Esophagus squamous epithelium (tissue), 4 donors: ENCODE measurements around the gene CDK16.

Experiments used
- POLR2A ChIP-seq, 4 donors: fragments of 450-650 bp; IDR thresholded peaks; one replicate each; pipeline ENCODE4 v1.6.1; 2017; ENCODE audit warnings: antibody characterized with exemption in 4 of 4, mild to moderate bottlenecking in 4 of 4, moderate library complexity in 3 of 4
- TF ChIP-seq, protein P1 (sequence below), 6 experiments: fragments of 450-650 bp in 4 of 6; fragments of 200-600 bp in 2 of 6; sonication (generic) in 2 of 6; IDR thresholded peaks; one replicate each; pipeline ENCODE4 v1.5.1; 2016 to 2019; ENCODE audit warnings: antibody characterized with exemption in 6 of 6, mild to moderate bottlenecking in 4 of 6, moderate library complexity in 4 of 6

DNA sequence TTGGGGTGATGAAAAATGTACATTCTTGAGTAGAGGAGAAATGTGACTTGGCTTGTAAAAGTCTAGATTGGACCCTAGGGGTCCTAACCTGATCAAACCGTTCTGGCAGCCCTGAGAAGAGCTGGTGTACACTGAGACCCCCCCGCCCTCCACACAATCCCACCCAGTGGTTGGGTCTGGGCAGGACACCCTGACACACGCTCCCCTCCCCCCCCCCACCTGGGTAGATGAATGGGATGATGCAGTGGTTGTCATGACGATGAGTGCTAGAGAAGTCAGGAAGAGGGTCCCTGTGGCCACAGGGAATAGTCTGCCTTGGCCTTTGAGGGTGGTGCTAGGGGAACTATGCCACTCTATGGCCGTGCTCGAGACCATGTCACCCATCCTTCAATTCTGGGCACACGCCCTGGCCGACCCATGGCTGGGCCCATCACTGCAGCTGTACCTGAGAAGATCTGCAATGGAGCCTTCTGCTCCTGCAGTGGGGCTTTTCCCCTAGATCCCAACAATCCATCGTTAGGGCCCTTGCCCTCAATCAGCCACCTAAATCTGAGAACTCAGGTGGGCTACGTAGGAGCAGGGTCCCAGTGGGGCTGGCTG is 4.4 kb downstream of the CDK16 start:
- TF ChIP-seq, protein P1, sequence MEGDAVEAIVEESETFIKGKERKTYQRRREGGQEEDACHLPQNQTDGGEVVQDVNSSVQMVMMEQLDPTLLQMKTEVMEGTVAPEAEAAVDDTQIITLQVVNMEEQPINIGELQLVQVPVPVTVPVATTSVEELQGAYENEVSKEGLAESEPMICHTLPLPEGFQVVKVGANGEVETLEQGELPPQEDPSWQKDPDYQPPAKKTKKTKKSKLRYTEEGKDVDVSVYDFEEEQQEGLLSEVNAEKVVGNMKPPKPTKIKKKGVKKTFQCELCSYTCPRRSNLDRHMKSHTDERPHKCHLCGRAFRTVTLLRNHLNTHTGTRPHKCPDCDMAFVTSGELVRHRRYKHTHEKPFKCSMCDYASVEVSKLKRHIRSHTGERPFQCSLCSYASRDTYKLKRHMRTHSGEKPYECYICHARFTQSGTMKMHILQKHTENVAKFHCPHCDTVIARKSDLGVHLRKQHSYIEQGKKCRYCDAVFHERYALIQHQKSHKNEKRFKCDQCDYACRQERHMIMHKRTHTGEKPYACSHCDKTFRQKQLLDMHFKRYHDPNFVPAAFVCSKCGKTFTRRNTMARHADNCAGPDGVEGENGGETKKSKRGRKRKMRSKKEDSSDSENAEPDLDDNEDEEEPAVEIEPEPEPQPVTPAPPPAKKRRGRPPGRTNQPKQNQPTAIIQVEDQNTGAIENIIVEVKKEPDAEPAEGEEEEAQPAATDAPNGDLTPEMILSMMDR (IDR thresholded peaks at IDR 0.05): no peak
- no peak for TF ChIP-seq POLR2A (IDR thresholded peaks at IDR 0.05)
